Psoas muscle (tissue), 8 donors: ENCODE measurements around the gene CISH. TPM values are rescaled to one million over a fixed set of nuclear protein-coding genes. Genes with fewer than 3 reads are reported as not detected.

Experiments used
- ATAC-seq, 4 donors: fragments of 200-7000 bp; cut with Tn5 transposase; one replicate each; pipeline ENCODE4 v1.9.1; 2020; ENCODE audit warnings: moderate library complexity in 3 of 4, mild to moderate bottlenecking in 2 of 4
- DNase-seq, 2 donors: peaks; one replicate each; pipeline ENCODE4 v3.0.0-alpha.2; 2020
- H3K27ac ChIP-seq: fragments of 200-600 bp; one replicate; pipeline ENCODE4 v1.8.0; 2022
- H3K27me3 ChIP-seq, 3 donors: fragments of 200-600 bp in 1 of 3; one replicate each; pipeline versions ENCODE4 v1.6.1 to v1.8.0; 2013 to 2022; ENCODE audit warnings: low read length in 2 of 3, mild to moderate bottlenecking in 2 of 3, moderate library complexity in 1 of 3; ENCODE audit not compliant: insufficient read depth in 3 of 3
- H3K36me3 ChIP-seq, 2 donors: fragments of 200-600 bp in 1 of 2; one replicate each; pipeline versions ENCODE4 v1.6.1 to v1.8.0; 2013 to 2022; ENCODE audit warnings: low read depth in 1 of 2, mild to moderate bottlenecking in 1 of 2, moderate library complexity in 1 of 2; ENCODE audit not compliant: insufficient read depth in 1 of 2
- H3K4me1 ChIP-seq: fragments of 200-600 bp; one replicate; pipeline ENCODE4 v1.8.0; 2022
- H3K4me3 ChIP-seq: fragments of 200-600 bp; one replicate; pipeline ENCODE4 v1.8.0; 2022; ENCODE audit warnings: mild to moderate bottlenecking
- H3K9me3 ChIP-seq: fragments of 200-600 bp; one replicate; pipeline ENCODE4 v1.8.0; 2022
- CTCF ChIP-seq: fragments of 200-600 bp; IDR thresholded peaks from one replicate; pipeline ENCODE4 v1.8.0; 2022; ENCODE audit warnings: antibody characterized with exemption
- WGBS, 3 donors: extraction: QIAGEN DNeasy Blood & Tissue Kit; methylation state at CpG; one replicate each; pipeline versions ENCODE4 v1.1.6 to v1.1.7; 2013; 5-methylcytosine and 5-hydroxymethylcytosine counted together
- intact Hi-C, 2 donors: fragments of 100-400 bp; cut with DNase I; formaldehyde crosslinking; loops; one replicate each; pipeline versions ENCODE4 v1.11.0 to v1.14.2; 2022
- polyA plus RNA-seq, 3 donors: library from polyadenylated mRNA; stranded (reverse); fragments of 200-250 nt; gene quantifications; one replicate each; pipeline ENCODE4 v1.2.3, GENCODE V29; 2013
- total RNA-seq, 4 donors: library from RNA; stranded (reverse); fragmentation: NEBNext Ultra II Directional in 2 of 4; extraction: Animal tissue kit (Norgen Biotek cat#: 25700) in 2 of 4; gene quantifications; one replicate each; pipeline versions ENCODE4 v1.2.1 to v1.2.4, GENCODE V29; 2021 to 2023
- donor health status: healthy with polysubstance abuse.
- donor health status: DM: no; HTN: no; CAD: no; lungs with moderate emphysema.
- donor health status: Bipolar disorder and iron deficiency.
- donor health status: healthy.
- donor health status: DM: yes; HTN: yes; CAD: no.
- donor health status: DM: no; HTN: no; CAD: no.
- donor health status: DM: no; HTN: no; CAD: no.
- donor health status: DM: yes; HTN: yes; CAD: no.

CISH gene
- total and polyA plus RNA-seq, 7 donors, result 12.8 to 75.1 (median 26.3) TPM

DNA sequence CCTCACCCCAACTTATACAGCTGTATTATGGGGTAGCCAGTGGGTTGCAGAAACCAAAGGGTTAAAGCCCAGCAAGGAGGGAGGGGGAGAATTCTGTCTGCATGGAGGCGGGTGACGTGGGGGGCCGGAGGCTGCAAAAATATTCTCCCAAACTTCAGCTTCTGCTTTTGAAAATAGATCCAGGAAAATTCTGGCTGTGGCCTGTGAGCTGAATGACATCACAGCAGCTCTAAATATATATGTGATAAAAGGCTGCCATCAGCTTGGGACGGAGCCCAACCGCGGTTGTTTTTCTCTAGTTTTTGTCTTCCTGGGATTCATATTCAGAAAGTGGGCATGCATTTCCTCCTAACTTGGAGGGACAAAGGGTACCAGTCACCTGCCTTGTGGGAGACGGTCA lies 33.0 kb upstream of the CISH start:
- Histone ChIP-seq H3K4me1 (peaks cover 14% of the 10 kb centered on the region), H3K4me3 (no peak overlapping the region), H3K27me3 (no peaks in the 10 kb centered on the region), H3K27ac (no peak overlapping the region), H3K36me3 (peaks cover 17 to 90% of the 10 kb centered on the region in 2 donors), H3K9me3 (no peaks in the 10 kb centered on the region)
- ATAC-seq, result no peak
- intact Hi-C loops, result no loop called here
- 65 to 73% (median 71%) methylated on average over 7 of the region's 7 CpGs for WGBS, 3 donors
- no peak for TF ChIP-seq CTCF
- no peak for DNase-seq

DNA sequence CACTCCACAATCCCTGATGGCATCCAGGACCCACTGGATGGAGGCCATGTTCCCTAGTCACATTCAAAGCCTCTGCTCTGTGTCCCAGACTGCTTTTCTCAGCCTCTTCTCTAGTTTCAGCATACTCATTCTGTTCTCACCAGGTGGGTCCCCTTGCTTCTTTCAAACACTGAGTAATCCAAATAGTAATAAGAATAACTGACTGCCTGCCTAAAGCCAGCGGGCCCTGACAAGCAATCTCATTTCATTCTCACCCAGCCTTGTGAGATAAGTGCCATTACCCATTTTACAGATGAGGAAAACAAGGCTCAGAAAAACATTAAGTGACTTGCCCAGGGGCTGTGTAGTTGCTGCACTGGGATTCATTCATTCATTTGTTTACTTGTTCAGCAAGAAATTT lies 30.8 kb upstream of the CISH start:
- Histone ChIP-seq H3K4me1 (peaks cover 16% of the 10 kb centered on the region), H3K36me3 (peaks cover 14 to 76% of the 10 kb centered on the region in 2 donors), H3K4me3 (no peak overlapping the region), H3K27me3 (no peaks in the 10 kb centered on the region), H3K27ac (no peak overlapping the region), H3K9me3 (no peaks in the 10 kb centered on the region)
- no peak for TF ChIP-seq CTCF
- intact Hi-C loops, result no loop called here
- WGBS, 3 donors, result 92 to 95% (median 94%) methylated on average over 1 of the region's 1 CpG
- no peak for DNase-seq
- ATAC-seq, result no peak

GRCh38 chr3:50639055-50639494 lies 27.5 kb upstream of the CISH start:
- Histone ChIP-seq H3K4me1 (peaks cover 26% of the 10 kb centered on the region), H3K27ac (peak overlapping the region; percentile 51), H3K4me3 (no peak overlapping the region), H3K36me3 (peaks cover 7 to 43% of the 10 kb centered on the region in 2 donors), H3K9me3 (no peaks in the 10 kb centered on the region), H3K27me3 (no peaks in the 10 kb centered on the region)
- no peak for TF ChIP-seq CTCF
- WGBS, 3 donors, result 44 to 67% (median 49%) methylated on average over 6 of the region's 6 CpGs
- intact Hi-C loops, result no loop called here
- ATAC-seq (peak; percentile 74 to 78 (median 77)), DNase-seq (peak in 1 of 2 donors; percentile 63)

DNA sequence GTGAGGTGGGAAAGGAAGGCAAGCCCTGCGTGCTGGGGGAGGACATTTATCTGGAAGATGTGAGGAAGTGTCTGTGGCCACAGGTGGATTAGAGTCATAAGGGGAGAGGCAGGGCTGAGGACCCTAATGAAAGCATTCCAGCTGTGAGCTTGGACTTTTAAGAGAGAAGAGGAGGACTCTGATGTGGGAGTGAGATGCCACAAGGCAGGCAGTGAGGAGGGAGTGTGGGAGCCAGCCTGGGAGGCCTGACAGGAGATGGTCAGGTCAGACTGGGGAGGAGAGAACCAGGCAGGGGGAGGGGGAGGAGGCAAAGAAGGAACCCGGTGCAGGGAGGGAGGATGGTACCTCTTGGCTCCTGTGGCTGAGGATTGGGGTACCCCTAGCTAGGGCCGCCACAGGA lies 26.4 kb upstream of the CISH start:
- no peak overlapping the region for H3K4me3 ChIP-seq
- H3K27ac ChIP-seq, result no peak overlapping the region
- ATAC-seq, result peak in 1 of 4 donors; percentile 16
- H3K27me3 ChIP-seq, result no peaks in the 10 kb centered on the region
- H3K4me1 ChIP-seq, result peaks cover 26% of the 10 kb centered on the region
- TF ChIP-seq CTCF, result no peak
- WGBS, 3 donors, result 66 to 76% (median 76%) methylated on average over 3 of the region's 3 CpGs
- peaks cover 7 to 31% of the 10 kb centered on the region in 2 donors for H3K36me3 ChIP-seq
- DNase-seq, result no peak
- no peaks in the 10 kb centered on the region for H3K9me3 ChIP-seq
- intact Hi-C loops, result no loop called here

- Histone ChIP-seq H3K4me1 (peaks cover 30% of the 10 kb centered on the region), H3K27ac (peak overlapping the region; percentile 32), H3K4me3 (no peak overlapping the region), H3K27me3 (no peaks in the 10 kb centered on the region), H3K9me3 (no peaks in the 10 kb centered on the region), H3K36me3 (peaks cover 7 to 22% of the 10 kb centered on the region in 2 donors)
- no peak for TF ChIP-seq CTCF
- intact Hi-C loops, result no loop called here
- DNase-seq (no peak), ATAC-seq (no peak)
- 82 to 84% (median 83%) methylated on average over 4 of the region's 4 CpGs for WGBS, 3 donors
Measured at GRCh38 chr3:50637011-50637410, 25.4 kb upstream of the CISH start.
